Activated CD8-positive, alpha-beta memory T cell treated with anti-CD3 and anti-CD28 coated beads for 24 hours (primary cell): ENCODE data around the gene GATB.
"Not testable (repeated sequence)": the region's sequence is repeated elsewhere in the genome, so short reads cannot be mapped to it uniquely, and the experiment has no call there.

ENCODE experiments used
- DNase-seq: peaks from one replicate; pipeline ENCODE4 v3.0.0-alpha.2; 2020

Gene GATB

DNA sequence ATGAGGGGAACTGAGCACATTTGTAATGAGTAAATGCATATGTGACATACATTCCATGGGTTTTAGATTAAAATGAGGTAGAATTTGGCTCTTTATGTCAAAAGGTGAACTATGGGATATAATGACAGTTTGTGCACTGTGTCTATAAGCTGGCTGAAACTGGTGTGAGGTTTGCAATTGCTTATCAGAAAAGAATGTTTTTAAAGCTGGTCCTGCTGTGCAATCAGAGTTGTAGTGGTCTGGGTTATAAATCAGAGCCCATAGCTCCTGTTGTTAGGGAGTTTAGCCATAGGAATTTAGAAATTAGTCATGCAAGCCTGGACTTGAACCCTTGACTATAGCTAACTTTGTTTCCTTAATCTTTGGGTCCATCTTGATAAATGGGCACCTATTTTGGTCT lies 23.1 kb upstream of the GATB start:
- DNase-seq, result no peak

DNA sequence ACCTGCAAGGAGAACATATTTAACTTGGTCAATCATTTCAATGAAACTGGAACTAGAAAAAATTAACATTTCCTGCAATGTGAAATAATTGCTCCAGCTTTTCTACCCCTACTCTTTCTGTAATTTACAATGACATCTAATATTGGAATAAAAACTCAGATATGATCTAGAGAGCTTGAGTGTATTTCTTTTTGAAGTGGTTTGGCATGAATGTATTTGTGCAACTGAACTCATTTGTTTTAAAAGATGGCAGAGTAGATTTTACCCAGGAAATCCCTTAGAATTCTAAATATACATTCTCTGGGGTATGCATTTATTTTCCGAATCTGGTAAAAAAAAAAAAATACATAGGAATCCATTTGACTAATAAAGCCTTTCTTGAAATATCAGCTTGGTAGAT lies 21.5 kb upstream of the GATB start:
- no peak for DNase-seq

DNA sequence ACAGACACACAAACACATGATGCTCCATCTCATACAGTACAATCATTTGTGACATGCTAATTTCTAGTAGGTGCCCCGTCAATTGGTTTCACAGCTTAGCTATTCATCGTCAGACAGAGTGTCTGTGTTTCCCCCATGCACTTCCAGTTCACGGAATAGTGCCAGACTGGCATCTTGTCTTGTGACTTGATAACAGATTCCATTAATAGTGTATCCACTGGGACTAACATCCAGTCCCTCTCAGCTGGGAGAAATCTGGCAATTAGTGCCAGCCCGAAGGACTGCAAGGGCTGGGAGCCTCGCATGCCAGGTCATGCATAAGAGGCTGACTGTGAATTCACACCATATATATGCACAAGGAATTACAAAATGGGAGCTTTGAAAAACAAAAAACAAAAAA lies 20.2 kb upstream of the GATB start:
- DNase-seq, result no peak

DNA sequence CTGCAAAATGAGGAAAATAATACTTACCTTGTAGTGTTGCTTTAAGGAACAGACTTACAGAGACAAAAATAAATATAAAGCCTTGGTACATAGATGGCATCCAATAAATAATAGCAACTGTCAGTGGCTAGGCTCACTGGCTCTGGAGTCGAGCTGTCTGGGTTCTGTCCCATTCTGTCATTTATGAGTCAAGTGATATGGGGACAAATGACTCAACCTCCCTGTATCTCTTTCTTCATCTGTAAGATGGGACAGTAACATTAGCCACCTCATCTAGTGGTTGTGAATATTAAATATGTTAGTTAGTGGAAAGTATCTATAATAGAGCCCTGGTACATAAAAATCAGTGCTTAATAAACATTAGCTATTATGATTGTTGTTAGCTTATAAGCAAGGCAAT lies 16.7 kb upstream of the GATB start:
- DNase-seq, result no peak

DNA sequence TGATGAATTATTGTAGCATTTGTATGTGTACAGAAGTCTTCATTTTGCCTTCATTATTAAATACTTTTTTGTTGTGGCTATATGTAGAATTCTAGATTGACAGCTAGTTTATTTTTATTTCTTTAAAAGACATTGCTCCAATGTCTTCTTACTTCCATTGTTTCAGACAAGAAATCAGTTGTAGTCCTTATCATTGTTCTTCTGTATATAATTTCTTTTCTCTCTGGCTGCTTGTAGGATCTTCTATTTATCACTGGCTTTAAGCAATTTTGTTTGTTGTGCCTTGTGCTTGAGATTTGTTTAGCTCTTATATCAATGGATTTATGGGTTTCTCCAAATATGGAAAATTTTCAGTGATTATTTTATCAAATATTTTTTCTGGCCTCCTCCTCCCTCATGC lies 13.5 kb upstream of the GATB start:
- no peak for DNase-seq

DNA sequence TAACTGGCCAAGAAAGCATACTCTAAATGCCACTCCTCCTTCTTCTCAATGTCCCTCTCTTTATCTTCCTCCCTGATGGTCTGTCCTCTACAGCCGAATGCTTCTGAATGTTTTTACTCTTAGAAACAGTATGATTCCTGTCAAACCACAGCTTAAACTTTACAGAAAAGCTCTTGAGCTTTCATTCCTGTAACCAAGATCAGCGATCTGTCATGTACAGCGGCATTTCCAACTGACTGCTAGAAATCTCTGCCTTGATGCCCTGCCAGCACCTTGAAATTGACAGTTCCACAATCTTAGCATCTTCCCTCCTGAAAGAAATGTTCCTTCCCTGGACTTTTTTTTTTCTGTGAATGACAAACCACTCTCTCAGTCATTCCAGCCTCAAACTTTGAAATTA lies 11.5 kb upstream of the GATB start:
- DNase-seq, result no peak

DNA sequence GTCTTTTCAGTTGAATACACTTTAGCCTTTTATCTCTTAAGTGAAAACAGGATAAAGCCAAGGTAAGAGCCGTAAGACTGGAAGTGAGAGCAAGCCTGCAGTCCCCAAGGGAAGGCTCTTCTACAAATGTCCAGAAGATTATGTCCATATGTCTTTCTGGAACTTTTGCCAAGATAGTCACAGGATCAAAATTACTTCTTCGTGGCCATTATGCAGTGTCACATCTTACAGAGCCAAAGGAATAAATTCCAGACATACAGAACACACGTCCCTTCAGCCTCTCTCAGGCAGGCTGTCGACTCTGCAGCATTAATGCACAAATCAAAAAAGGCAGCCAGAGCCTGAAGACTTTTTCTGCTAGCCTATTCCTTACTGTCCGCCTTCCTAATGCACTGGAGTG lies 10.9 kb upstream of the GATB start:
- DNase-seq, result no peak

DNA sequence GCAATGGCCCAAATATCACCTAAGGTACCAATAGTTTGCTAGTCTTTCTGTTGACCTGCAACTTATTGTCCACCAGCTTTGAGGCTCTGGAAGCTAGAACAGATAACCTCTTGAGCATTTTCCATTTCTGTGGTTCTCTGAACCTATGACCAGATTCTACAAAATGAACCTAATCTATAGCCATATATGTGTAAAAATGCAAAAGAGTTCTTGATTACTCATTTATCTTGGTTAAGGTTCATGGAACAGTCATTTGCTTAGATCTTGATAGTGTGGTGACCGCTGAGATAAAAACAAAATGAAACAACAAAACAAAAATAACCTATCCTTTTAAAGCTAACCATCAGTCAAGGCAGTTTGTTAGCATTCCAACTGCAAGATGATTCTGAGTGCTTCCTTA lies 9.3 kb upstream of the GATB start:
- DNase-seq, result no peak

DNA sequence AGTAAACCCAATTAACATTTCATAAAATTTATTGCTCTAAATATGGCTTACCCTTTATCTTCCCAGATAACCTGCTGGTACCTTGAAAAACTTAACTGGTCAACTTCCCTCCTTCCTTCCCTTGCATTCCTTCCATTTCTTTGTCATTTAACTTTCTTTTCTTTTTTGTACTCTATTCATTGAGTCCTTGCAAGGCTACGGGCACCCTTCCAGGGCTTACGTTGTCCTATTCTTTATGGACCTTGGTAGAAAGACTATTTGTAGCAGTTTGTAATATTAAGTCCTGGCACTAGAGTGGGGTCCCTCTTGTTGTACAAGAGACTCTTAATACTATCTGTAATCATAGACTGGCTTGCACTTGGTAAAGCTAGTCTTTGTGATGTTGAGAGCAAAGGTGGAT lies 8.0 kb upstream of the GATB start:
- no peak for DNase-seq

DNA sequence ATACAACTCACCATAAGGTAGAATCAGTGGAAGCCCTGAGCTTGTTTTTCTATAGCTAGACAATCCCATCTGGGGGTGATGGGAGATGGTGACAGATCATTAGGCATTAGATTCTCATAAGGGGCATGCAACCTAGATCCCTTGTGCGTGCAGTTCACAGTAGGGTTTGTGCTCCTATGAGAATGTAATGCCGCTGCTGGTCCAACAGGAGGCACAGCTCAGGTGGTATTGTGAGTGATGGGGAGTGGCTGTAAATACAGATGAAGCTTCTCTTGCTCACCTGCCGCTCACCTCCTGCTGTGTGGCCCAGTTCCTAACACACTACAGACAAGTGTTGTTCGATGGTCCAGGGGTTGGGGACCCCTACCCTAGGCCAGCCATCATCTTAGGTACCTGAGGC lies 5.9 kb upstream of the GATB start:
- no peak for DNase-seq

DNA sequence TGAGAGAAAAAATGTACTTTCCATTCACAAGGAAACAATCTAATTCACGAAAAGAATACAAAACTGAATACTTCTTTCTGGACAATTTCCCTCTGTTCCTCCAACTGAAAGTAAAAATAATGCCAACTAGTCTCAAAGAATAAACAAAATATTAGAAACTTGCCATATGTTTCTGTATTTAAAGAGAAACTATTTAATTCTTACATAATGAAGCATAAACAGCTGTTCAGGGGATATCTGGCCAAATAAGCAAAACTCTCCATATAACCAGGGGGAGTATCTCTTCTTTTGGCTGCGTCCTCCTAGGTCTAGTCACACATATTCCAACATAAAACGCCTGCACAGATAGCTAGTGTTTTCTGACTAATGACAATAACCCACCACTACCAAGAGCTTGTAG lies 805 bp downstream of the GATB start:
- no peak for DNase-seq

DNA sequence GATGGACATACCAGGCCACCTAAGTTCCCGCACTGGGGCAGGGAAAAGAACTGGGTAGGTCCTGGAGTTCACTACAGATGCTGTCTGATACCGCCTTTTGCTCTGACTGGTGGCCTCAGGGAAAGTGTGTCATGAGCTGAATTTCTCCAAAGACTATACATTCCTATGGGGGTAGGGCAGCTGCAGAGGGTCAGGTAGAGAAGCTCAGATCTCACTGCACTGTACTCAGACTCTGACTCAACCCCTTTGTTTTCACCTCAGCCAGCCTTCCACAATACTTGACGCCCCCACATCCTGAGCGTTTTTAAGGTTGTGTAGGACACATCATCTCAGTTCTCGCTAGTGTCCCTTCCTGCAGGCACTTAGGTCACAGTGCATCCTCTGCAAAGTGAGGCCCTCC lies 7.8 kb downstream of the GATB start:
- DNase-seq, result no peak

DNA sequence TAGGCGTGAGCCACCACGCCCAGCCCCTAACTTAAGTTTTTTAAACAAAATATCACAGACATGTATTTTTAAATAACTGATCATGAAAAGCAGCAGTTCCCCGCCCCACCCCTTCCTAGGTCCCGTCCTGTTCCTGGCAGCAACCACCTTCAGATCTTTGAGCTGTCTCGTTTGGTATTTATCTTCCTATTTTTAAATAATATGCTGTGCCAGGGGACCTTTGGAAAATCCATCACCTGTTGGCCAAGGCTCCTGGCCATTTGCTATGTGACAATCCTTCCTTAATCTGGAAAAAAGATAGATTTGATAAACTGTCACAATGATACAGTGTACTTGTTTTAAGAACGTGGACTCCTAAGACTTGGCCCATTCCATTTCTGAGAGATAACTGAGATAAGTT lies 10.7 kb downstream of the GATB start:
- no peak for DNase-seq

DNA sequence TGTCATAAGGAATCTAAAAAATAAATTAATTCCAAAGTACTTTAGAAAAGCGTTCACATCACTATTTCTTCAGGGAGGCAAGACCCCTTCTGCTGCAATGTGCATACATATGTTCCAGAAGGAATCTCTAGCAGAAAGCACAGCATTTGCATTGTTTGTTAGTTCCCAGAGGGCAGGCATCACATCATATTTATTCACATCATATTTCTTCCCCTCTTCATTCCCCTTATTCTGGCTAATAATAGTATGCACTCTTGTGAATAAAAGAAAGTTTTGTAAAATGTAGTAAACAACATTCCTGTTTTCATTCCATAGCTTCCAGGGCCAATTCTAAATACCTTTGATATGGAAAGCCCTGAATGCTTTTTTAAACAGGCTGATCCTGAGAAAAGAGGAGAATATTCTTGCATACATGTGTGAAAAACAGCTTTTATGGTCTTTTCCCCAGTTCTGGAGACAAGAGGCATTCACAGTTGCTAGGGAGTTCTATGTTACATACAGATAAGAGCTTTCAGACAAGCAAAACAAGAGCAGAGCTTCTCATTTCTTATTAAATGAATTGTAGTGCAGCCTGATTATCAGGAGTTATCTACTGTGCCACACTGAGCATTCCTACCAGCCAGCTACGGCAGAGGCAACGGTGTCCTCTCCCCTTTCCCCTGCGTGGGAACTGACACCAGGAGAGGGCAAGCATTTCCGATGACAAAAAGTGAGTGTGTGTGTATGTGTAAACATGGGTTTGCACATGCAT lies 15.2 kb downstream of the GATB start:
- no peak for DNase-seq

DNA sequence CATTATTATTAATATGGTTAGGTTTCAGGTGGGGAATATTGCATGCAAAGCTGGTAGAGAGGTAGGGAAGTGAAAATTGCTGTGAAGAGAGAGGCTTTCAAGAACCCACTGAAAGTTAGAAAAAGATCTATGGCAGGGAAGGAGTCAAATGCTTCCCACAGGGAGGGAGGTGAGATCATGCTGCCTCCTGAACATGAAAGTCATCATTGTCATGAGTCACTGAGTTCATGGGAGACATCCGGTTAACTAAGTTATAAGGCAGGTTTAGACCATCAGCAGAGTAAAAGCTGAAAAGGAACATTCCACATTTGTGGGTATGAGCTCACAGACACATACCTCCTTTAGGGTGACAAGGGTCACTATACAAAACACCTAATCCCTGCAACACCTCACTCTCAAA lies 16.2 kb downstream of the GATB start:
- DNase-seq, result no peak

DNA sequence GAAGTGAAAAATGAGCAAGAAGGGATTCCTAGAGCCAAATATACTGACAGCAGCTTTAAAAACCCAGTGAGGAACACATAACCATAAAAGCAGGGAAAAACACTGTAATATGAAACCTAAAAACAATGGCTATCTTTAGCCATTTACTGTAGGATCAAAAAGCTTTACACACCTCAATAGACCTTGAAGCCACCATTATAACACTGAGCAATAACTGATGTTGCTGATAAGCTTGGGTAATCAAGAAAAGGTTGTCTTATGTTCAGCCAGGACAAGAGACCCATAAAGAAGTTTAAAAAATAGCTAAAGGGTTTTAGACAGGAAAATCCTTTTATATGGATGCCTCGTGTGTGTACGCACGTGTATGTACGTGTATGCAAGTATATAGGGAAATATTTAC lies 16.9 kb downstream of the GATB start:
- DNase-seq, result no peak

DNA sequence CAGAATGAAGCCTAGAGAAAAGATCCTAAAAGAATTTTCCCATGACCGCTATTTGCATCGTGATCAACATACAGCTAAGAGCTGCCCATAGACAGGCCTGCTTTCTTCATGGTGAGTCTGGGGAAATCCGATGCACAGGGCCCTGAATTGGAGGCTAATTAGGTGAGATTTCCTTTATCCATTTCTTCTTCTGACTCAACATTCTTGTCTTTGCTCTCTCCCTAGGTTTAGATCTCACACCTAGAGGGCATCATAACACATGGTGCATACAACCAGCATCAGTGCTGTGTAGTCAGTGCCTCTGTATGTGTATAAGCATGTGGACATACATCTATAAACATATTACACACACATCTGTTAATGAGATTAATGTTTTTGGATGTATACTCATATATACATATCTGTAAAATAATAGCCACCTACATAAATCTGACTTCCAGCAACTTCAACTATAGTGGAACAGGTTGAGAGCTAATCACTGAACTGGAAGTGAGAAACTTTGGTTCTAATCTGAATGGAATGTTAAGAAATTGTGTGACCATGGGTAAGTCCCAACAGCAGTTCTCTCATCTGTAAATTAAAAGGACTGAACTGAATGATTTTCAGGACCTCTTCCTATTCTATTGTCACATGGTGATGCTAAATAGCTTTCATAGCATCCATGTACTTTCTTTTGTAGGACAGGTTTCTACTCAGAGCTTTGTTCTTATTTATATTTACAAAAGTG lies 17.5 kb downstream of the GATB start:
- no peak for DNase-seq

DNA sequence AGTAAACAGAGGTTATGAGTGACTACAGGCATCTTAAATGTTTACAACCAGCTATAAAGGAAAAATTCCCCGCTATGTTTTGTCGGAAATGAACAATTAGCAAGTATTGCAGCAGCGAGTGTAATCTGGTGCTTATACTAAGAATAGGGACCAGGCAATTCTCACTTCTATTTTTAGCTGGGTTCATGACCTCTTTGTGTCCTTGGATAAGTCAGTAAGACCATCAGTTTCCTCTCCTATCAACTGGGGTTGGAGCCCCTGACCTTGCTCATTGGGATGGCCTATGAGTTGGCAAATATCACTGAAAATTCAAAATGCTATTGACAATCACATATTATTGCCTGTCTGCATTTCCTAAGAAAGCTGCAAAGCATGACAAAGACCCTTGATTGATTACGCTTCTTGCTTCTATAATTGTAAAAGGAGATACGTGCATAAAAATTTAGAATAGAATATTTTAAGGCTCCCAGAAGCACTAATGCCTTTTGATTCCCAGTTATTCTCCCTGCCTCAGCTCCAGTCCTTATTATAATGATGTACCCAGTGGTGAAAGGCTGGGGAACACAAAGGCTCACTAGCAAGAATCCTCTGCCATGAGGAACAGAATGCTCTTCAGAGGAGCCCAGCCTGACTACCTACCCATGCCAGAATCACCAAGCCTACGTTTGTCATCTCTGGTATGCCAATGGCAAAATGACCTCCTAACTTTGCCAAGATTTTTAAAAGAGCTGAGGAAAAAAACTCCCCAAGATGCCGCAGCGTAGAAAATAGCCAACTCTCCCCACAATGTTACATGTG lies 21.9 kb downstream of the GATB start:
- no peak for DNase-seq

DNA sequence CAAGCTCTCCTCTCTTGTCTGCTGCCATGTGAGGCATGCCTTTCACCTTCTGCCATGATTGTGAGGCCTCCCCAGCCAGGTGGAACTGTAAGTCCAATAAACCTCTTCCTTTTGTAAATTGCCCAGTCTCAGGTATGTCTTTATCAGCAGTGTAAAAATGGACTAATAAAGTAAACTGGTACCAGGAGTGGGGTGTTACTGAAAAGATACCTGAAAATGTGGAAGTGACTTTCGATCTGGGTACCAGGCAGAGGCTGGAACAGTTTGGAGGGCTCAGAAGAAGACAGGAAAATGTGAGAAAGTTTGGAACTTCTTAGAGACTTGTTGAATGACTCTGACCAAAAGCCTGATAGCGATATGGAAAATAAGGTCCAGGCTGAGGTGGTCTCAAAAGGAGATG lies 24.0 kb downstream of the GATB start:
- not testable (repeated sequence) for DNase-seq

DNA sequence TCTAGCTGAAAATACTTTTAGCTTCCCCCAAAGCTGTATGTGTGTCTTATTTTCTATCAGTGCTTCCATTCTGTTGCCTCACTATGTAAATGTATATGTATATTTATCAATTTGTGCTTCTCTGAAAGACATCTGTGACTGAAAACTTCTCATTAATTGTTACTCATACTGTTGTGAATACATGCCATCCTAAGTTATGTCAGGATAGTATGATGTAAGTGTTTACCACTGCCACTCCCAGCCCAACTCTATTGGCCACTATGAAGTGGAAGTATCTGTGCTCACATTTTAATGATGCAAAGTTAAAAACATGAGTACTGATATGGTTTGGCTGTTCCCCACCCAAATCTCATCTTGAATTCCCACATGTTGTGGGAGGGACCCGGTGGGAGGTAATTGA lies 24.4 kb downstream of the GATB start:
- no peak for DNase-seq

DNA sequence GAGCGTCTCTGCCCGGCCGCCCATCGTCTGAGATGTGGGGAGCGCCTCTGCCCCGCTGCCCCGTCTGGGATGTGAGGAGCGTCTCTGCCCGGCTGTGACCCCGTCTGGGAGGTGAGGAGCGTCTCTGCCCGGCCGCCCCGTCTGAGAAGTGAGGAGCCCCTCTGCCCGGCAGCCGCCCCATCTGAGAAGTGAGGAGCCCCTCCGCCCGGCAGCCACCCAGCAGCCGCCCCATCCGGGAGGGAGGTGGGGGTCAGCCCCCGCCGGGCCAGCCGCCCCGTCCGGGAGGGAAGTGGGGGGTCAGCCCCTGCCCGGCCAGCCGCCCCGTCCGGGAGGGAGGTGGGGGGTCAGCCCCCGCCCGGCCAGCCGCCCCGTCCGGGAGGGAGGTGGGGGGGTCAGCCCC lies 29.1 kb downstream of the GATB start:
- DNase-seq, result not testable (repeated sequence)

DNA sequence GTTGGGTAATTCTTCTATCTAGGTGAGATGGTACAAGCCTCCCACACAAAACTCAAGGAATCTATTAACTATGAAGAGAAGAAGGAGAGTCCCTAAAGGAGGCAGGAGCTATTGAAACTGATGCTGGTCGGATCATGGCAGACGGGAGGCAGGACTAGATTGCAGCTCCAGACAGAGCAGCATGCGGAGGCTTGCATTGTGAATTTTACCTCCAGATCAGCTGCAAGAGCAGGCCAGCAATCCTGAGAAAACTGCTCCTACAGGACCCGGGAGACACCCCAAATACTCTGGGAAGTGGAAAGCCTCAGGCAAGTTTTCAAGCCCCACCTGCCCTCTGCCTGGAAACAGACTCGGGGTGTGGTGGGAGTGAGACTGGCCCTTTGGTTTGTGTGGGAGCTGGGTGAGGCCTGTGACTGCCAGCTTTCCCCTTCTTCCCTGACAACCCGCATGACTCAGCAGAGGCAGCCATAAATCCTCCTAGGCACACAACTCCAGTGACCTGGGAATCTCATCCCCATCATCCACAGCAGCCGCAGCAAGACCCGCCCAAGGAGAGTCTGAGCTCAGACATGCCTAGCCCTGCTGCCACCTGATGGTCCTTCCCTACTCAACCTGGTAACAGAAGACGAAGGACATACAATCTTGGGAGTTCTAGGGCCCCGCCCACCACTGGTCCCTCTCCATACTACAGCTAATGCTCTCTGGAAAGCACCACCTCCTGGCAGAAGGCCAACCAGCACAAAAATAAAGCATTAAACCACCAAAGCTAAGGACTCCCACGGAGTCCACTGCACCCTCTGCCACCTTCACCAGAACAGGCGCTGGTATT lies 30.9 kb downstream of the GATB start:
- DNase-seq, result no peak

DNA sequence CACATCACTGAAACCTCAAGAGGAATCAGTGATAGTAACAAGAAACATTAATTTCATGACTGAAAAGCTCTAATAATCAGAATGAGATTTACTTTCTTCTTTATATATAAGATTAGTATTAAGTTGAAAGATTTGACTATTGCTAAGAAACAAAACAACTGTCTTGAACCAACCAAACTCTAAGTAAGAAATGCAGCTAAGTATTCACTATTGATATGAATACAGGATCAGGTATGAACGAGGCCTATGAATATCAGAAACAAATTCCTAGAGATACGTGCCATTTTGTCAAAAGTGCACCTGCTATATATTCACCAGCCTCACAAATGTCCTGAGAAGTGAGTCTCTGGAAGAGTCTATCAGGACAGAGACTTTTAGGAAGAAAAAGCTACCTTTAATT lies 32.1 kb downstream of the GATB start:
- DNase-seq, result no peak
